ENCODE data around the gene TSHZ2.

TSHZ2 gene

GRCh38 chr20:53044296-53044695, 72.1 kb downstream of the TSHZ2 start:
- no peak for DNase-seq (ENCODE audit: low read depth)
- TF ChIP-seq, protein P1, sequence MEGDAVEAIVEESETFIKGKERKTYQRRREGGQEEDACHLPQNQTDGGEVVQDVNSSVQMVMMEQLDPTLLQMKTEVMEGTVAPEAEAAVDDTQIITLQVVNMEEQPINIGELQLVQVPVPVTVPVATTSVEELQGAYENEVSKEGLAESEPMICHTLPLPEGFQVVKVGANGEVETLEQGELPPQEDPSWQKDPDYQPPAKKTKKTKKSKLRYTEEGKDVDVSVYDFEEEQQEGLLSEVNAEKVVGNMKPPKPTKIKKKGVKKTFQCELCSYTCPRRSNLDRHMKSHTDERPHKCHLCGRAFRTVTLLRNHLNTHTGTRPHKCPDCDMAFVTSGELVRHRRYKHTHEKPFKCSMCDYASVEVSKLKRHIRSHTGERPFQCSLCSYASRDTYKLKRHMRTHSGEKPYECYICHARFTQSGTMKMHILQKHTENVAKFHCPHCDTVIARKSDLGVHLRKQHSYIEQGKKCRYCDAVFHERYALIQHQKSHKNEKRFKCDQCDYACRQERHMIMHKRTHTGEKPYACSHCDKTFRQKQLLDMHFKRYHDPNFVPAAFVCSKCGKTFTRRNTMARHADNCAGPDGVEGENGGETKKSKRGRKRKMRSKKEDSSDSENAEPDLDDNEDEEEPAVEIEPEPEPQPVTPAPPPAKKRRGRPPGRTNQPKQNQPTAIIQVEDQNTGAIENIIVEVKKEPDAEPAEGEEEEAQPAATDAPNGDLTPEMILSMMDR (IDR thresholded peaks at IDR 0.05; ENCODE audit: low read depth, low read length, missing control alignments) = no peak
- H3K4me3 ChIP-seq (ENCODE audit: low read depth, low read length) = no peak overlapping the region

DNA sequence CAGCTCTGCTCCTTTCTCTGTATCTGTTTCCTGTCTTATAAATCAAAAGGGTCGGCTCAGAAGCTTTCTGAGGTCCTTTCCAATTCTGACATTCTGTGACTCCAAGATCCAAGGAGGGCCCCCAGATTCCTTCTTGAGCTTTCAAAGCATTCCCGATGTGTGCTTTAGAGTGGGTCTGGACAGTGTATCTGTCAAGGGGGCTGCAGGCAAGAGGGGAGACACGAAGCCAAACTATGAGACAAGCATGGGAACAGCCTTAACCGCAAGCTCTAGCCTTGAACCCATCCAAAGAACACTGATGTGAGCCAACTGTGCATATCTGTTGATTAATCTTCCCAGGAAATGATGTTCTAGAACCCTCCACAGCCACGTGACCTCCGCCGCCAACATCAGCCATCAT, 73.8 kb downstream of the TSHZ2 start:
- H3K4me3 ChIP-seq (ENCODE audit: low read depth, low read length) = no peak overlapping the region
- DNase-seq (ENCODE audit: low read depth) = no peak
- TF ChIP-seq, protein P1 (IDR thresholded peaks at IDR 0.05; ENCODE audit: low read depth, low read length, missing control alignments) = no peak

- H3K4me3 ChIP-seq (ENCODE audit: low read depth, low read length) = no peak overlapping the region
- TF ChIP-seq, protein P1 (IDR thresholded peaks at IDR 0.05; ENCODE audit: low read depth, low read length, missing control alignments) = no peak
- no peak for DNase-seq (ENCODE audit: low read depth)
These were observed 75.0 kb downstream of the TSHZ2 start for GRCh38 chr20:53047203-53047602.

DNA sequence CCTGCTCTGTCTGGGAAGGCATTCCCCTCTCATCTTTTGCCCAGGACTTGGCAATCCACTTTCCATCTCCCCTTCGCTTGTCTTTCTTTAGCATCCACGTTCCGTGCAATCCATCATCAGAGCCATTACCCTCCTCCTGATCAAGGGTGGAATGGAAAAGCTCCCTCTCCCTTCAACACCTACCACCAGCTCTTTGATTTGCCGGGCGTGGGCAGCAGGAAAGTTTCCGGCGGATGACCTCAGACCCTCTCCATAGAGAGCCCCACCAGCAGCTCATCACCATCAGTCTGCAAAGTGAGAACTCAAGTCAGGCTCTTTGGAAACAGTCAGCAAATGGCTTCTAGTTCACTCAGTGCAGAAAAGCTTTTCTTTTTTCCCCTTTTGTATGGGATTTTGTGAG, 76.2 kb downstream of the TSHZ2 start:
- no peak overlapping the region for H3K4me3 ChIP-seq (ENCODE audit: low read depth, low read length)
- TF ChIP-seq, protein P1 (IDR thresholded peaks at IDR 0.05; ENCODE audit: low read depth, low read length, missing control alignments) = no peak
- no peak for DNase-seq (ENCODE audit: low read depth)

DNA sequence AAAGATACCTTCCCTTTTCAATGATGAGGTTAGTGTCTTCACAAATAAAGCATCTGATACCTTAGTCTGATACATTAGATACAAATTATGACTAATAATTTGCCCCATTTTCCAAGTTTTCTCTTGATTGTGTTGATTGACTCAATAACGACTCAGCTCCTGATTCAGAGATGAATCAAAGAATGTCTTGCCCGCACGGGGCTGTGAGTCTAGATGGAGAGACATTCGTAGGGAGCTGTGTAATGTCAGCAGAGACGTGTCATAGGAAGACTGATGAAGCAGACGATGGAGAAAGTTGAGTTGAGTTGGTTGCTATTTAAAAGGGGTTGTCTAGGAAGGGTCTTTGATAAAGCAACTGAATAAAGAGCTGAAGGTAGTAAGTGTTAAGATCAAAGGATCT, 78.2 kb downstream of the TSHZ2 start:
- DNase-seq (ENCODE audit: low read depth) = no peak
- TF ChIP-seq, protein P1 (IDR thresholded peaks at IDR 0.05; ENCODE audit: low read depth, low read length, missing control alignments) = no peak
- no peak overlapping the region for H3K4me3 ChIP-seq (ENCODE audit: low read depth, low read length)

- TF ChIP-seq, protein P1 (IDR thresholded peaks at IDR 0.05; ENCODE audit: low read depth, low read length, missing control alignments) = no peak
- DNase-seq (ENCODE audit: low read depth) = no peak
- H3K4me3 ChIP-seq (ENCODE audit: low read depth, low read length) = no peak overlapping the region
These were observed 80.2 kb downstream of the TSHZ2 start for GRCh38 chr20:53052380-53052779.

GRCh38 chr20:53053595-53053994, 81.4 kb downstream of the TSHZ2 start:
- H3K4me3 ChIP-seq (ENCODE audit: low read depth, low read length) = no peak overlapping the region
- no peak for DNase-seq (ENCODE audit: low read depth)

More at GRCh38 chr20:53053595-53053994, 81.4 kb downstream of the TSHZ2 start:
- TF ChIP-seq, protein P1 (IDR thresholded peaks at IDR 0.05; ENCODE audit: low read depth, low read length, missing control alignments) = no peak

All from GM12864 (cell line).